Aortic smooth muscle cell (primary cell): ENCODE data around the gene BAG3. TPM values are rescaled to one million over a fixed set of nuclear protein-coding genes. Genes with fewer than 3 reads are reported as not detected.

Experiments used
- total RNA-seq: library from RNA; depleted of rRNA; stranded (reverse); fragments of >200 nt; gene quantifications from 2 replicates; pipeline ENCODE4 v1.2.3, GENCODE V29; 2014

BAG3 gene
- 10.7 and 14.1 TPM in 2 replicates for total RNA-seq

GRCh38 chr10:119650692-119651513 lies at the start of gene BAG3:
Gene BAG3 (plus strand): TSS chr10:119651380. CDS start chr10:119651676, 296 bp downstream.

GRCh38 chr10:119725828-119726675 lies 74.9 kb downstream of the BAG3 start, which contains the start of gene INPP5F:
Gene INPP5F (plus strand): TSS chr10:119726050. CDS start chr10:119726263, 213 bp downstream.

Other genes starting within 250 kb of the BAG3 start
- gene RGS10, start 108.7 kb upstream of the BAG3 start, total RNA-seq: 34.9 and 46.2 TPM in 2 replicates
- 16.9 and 35.8 TPM in 2 replicates for gene TIAL1, start 54.4 kb upstream of the BAG3 start, total RNA-seq
- 16.0 and 17.7 TPM in 2 replicates for gene INPP5F, start 74.7 kb downstream of the BAG3 start, total RNA-seq
- gene MCMBP, start 221.5 kb downstream of the BAG3 start, total RNA-seq: 41.0 and 51.7 TPM in 2 replicates
- 27.7 and 43.8 TPM in 2 replicates for gene SEC23IP, start 241.3 kb downstream of the BAG3 start, total RNA-seq